A549 (cell line): ENCODE data around the gene PDZD2. TPM values are rescaled to one million over a fixed set of nuclear protein-coding genes. Genes with fewer than 3 reads are reported as not detected.
"Not testable (repeated sequence)": the region's sequence is repeated elsewhere in the genome, so short reads cannot be mapped to it uniquely, and the experiment has no call there.

Experiments
- ATAC-seq, 2 experiments: fragments of 200-7000 bp in 1 of 2; fragments of >200 bp in 1 of 2; cut with Nextera tagmentation in 1 of 2; cut with Tn5 transposase in 1 of 2; 3 replicates each; pipeline versions ENCODE4 v1.8.0 to v1.9.1; 2018 to 2020; ENCODE audit warnings: mild to moderate bottlenecking in 1 of 2, moderate library complexity in 1 of 2
- CTCF ChIA-PET: fragments of 300-600 bp; sonication (Branson Sonifier 250); formaldehyde crosslinking; extraction: SDS; loops from one replicate; lab custom pipeline; 2021; ENCODE audit warnings: antibody characterized with exemption, inconsistent platforms; lab: Yijun Ruan, JAX
- POLR2A ChIA-PET: fragments of 350-600 bp; formaldehyde crosslinking; extraction: SDS; loops from one replicate; lab custom pipeline; 2021; ENCODE audit warnings: antibody characterized with exemption, inconsistent platforms; lab: Yijun Ruan, JAX
- DNase-seq, 2 experiments: peaks; one replicate each; pipeline versions ENCODE4 v3.0.0 to v3.0.0-alpha.2; 2011 to 2016; ENCODE audit warnings: low read depth in 1 of 2, low spot score in 1 of 2
- FAIRE-seq: peaks from 2 replicates; lab custom pipeline; 2011; peaks lifted over from hg19 to GRCh38; lab: Jason Lieb, UNC
- H3K27ac ChIP-seq, 2 experiments: fragments of >200 bp; sonication (Bioruptor Twin); formaldehyde crosslinking; 3 replicates each; pipeline ENCODE4 v1.5.1; 2016 to 2017
- H3K4me1 ChIP-seq: fragments of >200 bp; sonication (Bioruptor Twin); formaldehyde crosslinking; 3 replicates; pipeline ENCODE4 v1.6.1; 2016
- H3K4me2 ChIP-seq: fragments of >200 bp; sonication (Bioruptor Twin); formaldehyde crosslinking; 3 replicates; pipeline ENCODE4 v1.6.1; 2016
- H3K4me3 ChIP-seq: fragments of >200 bp; sonication (Bioruptor Twin); formaldehyde crosslinking; 3 replicates; pipeline ENCODE4 v1.5.1; 2016
- H3K9me3 ChIP-seq: fragments of >200 bp; sonication (Bioruptor Twin); formaldehyde crosslinking; 3 replicates; pipeline ENCODE4 v1.6.1; 2016
- BHLHE40 ChIP-seq: IDR thresholded peaks from 2 replicates; pipeline ENCODE4 v1.6.1; 2012; ENCODE audit warnings: low read depth, low read length, inconsistent platforms
- EHF ChIP-seq: fragments of 250-450 bp; sonication (Bioruptor Pico); IDR thresholded peaks from 2 replicates; pipeline ENCODE4 v1.5.0; 2020; ENCODE audit warnings: mild to moderate bottlenecking
- EHMT2 ChIP-seq: fragments of 200-600 bp; sonication (generic); IDR thresholded peaks from 2 replicates; pipeline ENCODE4 v1.6.1; 2016; ENCODE audit warnings: antibody characterized with exemption, low read depth, mild to moderate bottlenecking, moderate library complexity
- ELK1 ChIP-seq: fragments of 150-350 bp; IDR thresholded peaks from 2 replicates; pipeline ENCODE4 v1.6.1; 2014; ENCODE audit warnings: low read depth, mild to moderate bottlenecking, low read length
- FOSL2 ChIP-seq, 2 experiments: fragments of 450-650 bp in 1 of 2; fragments of >200 bp in 1 of 2; sonication (Bioruptor Twin) in 1 of 2; formaldehyde crosslinking; IDR thresholded peaks; 2 replicates each; pipeline versions ENCODE4 v1.5.0 to v1.6.1; 2016 to 2020; ENCODE audit warnings: mild to moderate bottlenecking in 1 of 2, moderate library complexity in 1 of 2
- HDAC2 ChIP-seq: fragments of 200-600 bp; sonication (generic); IDR thresholded peaks from 2 replicates; pipeline ENCODE4 v1.6.1; 2016
- HOXB13 ChIP-seq: fragments of 250-450 bp; sonication (Bioruptor Pico); IDR thresholded peaks from 2 replicates; pipeline ENCODE4 v1.5.0; 2020; ENCODE audit warnings: low read depth, mild to moderate bottlenecking, moderate library complexity
- HOXB5 ChIP-seq: fragments of 250-450 bp; sonication (Bioruptor Pico); IDR thresholded peaks from 2 replicates; pipeline ENCODE4 v1.5.0; 2020; ENCODE audit warnings: mild to moderate bottlenecking, moderate library complexity
- JUN ChIP-seq, 2 experiments: fragments of >200 bp; sonication (Bioruptor Twin); formaldehyde crosslinking; IDR thresholded peaks; 2 replicates in 1 of 2; 3 replicates in 1 of 2; pipeline ENCODE4 v1.6.1; 2016 to 2017
- KDM5A ChIP-seq: fragments of 200-600 bp; sonication (generic); IDR thresholded peaks from 2 replicates; pipeline ENCODE4 v1.6.1; 2016; ENCODE audit warnings: antibody characterized with exemption, mild to moderate bottlenecking
- MAZ ChIP-seq: fragments of 150-350 bp; IDR thresholded peaks from 2 replicates; pipeline ENCODE4 v1.6.1; 2014; ENCODE audit warnings: antibody characterized with exemption, low read depth, low read length, borderline replicate concordance
- NFE2L2 ChIP-seq: fragments of 150-350 bp; conservative IDR thresholded peaks from 2 replicates; pipeline ENCODE4 v1.6.1; 2014; ENCODE audit warnings: low read length
- NPAS2 ChIP-seq: fragments of 250-450 bp; sonication (Bioruptor Pico); IDR thresholded peaks from 2 replicates; pipeline ENCODE4 v1.8.0; 2022; ENCODE audit warnings: mild to moderate bottlenecking, moderate library complexity, borderline replicate concordance
- NR3C1 ChIP-seq: fragments of >200 bp; sonication (Bioruptor Twin); formaldehyde crosslinking; IDR thresholded peaks from 3 replicates; pipeline ENCODE4 v1.6.1; 2017
- POLR2AphosphoS2 ChIP-seq: conservative IDR thresholded peaks from 2 replicates; pipeline ENCODE4 v1.6.1; 2012; ENCODE audit warnings: low read length, improper control_type of control experiment, inconsistent platforms
- RARB ChIP-seq: fragments of 250-450 bp; sonication (Bioruptor Pico); IDR thresholded peaks from 2 replicates; pipeline ENCODE4 v1.8.0; 2021; ENCODE audit warnings: mild to moderate bottlenecking, moderate library complexity
- RCOR1 ChIP-seq: fragments of 150-350 bp; IDR thresholded peaks from 2 replicates; pipeline ENCODE4 v1.6.1; 2014; ENCODE audit warnings: antibody characterized with exemption, low read length, low read depth
- SMC3 ChIP-seq: fragments of >200 bp; sonication (Bioruptor Twin); formaldehyde crosslinking; IDR thresholded peaks from 3 replicates; pipeline ENCODE4 v1.6.1; 2018; ENCODE audit warnings: inconsistent platforms
- SREBF2 ChIP-seq: fragments of 450-650 bp; IDR thresholded peaks from 2 replicates; pipeline ENCODE4 v1.6.1; 2014; ENCODE audit warnings: mild to moderate bottlenecking, moderate library complexity
- ZNF302 ChIP-seq: fragments of 250-450 bp; sonication (Bioruptor Pico); IDR thresholded peaks from 2 replicates; pipeline ENCODE4 v1.9.0; 2021; ENCODE audit warnings: inconsistent platforms, mild to moderate bottlenecking, moderate library complexity
- ZSCAN20 ChIP-seq: fragments of 250-450 bp; sonication (Bioruptor Pico); IDR thresholded peaks from 2 replicates; pipeline ENCODE4 v1.8.0; 2022; ENCODE audit warnings: mild to moderate bottlenecking, moderate library complexity
- WGBS: methylation state at CpG from one replicate; pipeline ENCODE4 v1.1.6; 2017; ENCODE audit errors: missing lambda C conversion rate; 5-methylcytosine and 5-hydroxymethylcytosine counted together
- polyA plus RNA-seq, 4 experiments: library from polyadenylated mRNA; depleted of rRNA in 3 of 4; stranded (reverse); fragments of >200 nt; fragmentation: RNase III in 1 of 4; extraction: RNeasy Plus Mini Kit Qiagen cat#74134 plus additional on column Dnase treatment in 1 of 4; gene quantifications; 2 replicates in 3 of 4; 3 replicates in 1 of 4; pipeline ENCODE4 v1.2.3, GENCODE V29; 2011 to 2017
- TF ChIP-seq, protein P1 (sequence below): fragments of >200 bp; sonication (Bioruptor Twin); formaldehyde crosslinking; IDR thresholded peaks from 3 replicates; pipeline ENCODE4 v1.5.1; 2016
- TF ChIP-seq, protein P2 (sequence below): IDR thresholded peaks from 2 replicates; pipeline ENCODE4 v1.6.1; 2012

Gene PDZD2
- polyA plus RNA-seq, 2 of the 4 experiments (the other 2 are of a cell fraction): 0.06 to 0.09 TPM

GRCh38 chr5:31759925-31760324, 121.0 kb downstream of the PDZD2 start:
- FAIRE-seq: no peak
- no peak for ATAC-seq
- no peak overlapping the region for H3K4me3 ChIP-seq
- POLR2A ChIA-PET: no interaction called here
- no peak overlapping the region for H3K27ac ChIP-seq
- no peak for DNase-seq
- H3K4me1 ChIP-seq: no peaks in the 10 kb centered on the region
- TF ChIP-seq, protein P1, sequence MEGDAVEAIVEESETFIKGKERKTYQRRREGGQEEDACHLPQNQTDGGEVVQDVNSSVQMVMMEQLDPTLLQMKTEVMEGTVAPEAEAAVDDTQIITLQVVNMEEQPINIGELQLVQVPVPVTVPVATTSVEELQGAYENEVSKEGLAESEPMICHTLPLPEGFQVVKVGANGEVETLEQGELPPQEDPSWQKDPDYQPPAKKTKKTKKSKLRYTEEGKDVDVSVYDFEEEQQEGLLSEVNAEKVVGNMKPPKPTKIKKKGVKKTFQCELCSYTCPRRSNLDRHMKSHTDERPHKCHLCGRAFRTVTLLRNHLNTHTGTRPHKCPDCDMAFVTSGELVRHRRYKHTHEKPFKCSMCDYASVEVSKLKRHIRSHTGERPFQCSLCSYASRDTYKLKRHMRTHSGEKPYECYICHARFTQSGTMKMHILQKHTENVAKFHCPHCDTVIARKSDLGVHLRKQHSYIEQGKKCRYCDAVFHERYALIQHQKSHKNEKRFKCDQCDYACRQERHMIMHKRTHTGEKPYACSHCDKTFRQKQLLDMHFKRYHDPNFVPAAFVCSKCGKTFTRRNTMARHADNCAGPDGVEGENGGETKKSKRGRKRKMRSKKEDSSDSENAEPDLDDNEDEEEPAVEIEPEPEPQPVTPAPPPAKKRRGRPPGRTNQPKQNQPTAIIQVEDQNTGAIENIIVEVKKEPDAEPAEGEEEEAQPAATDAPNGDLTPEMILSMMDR: no peak
- no peak for TF ChIP-seq KDM5A
- no peak for TF ChIP-seq SREBF2
- WGBS: 33% methylated on average over 2 of the region's 2 CpGs
- no peaks in the 10 kb centered on the region for H3K9me3 ChIP-seq
- CTCF ChIA-PET: interaction anchor here (0.7 to 1.5 kb wide), 2 partner anchors 121 to 1540 kb away, joined by 3 to 5 read pairs; no protein-coding TSS in a partner anchor
- no peak overlapping the region for H3K4me2 ChIP-seq

DNA sequence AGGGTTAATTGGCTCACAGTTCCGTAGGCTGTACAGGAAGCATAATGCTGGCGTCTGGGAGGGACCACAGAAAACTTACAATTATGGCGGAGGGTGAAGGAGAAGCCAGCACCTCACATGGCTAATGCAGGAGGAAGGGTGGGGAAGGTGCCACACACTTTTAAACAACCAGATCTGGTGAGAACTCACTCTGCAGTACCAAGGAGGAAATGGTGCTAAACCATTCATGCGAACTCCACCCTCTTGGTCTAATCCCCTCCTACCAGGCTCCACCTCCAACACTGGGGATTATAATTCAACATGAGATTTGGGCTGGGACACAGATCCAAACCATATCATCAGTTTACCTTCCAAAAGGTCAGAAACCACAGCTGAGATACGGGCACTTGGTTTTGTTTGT, 122.9 kb downstream of the PDZD2 start:
- no peak for TF ChIP-seq RCOR1
- TF ChIP-seq SREBF2: no peak
- TF ChIP-seq HOXB13 (CRISPR knock-in tag): no peak
- TF ChIP-seq SMC3: no peak
- TF ChIP-seq, protein P2, sequence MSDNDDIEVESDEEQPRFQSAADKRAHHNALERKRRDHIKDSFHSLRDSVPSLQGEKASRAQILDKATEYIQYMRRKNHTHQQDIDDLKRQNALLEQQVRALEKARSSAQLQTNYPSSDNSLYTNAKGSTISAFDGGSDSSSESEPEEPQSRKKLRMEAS: no peak
- TF ChIP-seq HDAC2: no peak
- no peak for TF ChIP-seq BHLHE40
- TF ChIP-seq HOXB5 (CRISPR knock-in tag): no peak
- no peak for TF ChIP-seq EHMT2
- TF ChIP-seq, protein P1: no peak
- TF ChIP-seq NR3C1: no peak
- no peak for TF ChIP-seq RARB (CRISPR knock-in tag)
- TF ChIP-seq FOSL2 (IDR thresholded peaks at IDR 0.05): no peak
- no peak for TF ChIP-seq FOSL2 (CRISPR knock-in tag; IDR thresholded peaks at IDR 0.05)
- TF ChIP-seq NPAS2 (CRISPR knock-in tag): no peak
- TF ChIP-seq ELK1: no peak
- no peak for TF ChIP-seq MAZ
- Histone ChIP-seq H3K9me3 (no peaks in the 10 kb centered on the region), H3K4me3 (no peak overlapping the region), H3K4me1 (no peaks in the 10 kb centered on the region), H3K27ac (no peak overlapping the region), H3K4me2 (no peak overlapping the region)
- FAIRE-seq: no peak
- ATAC-seq: no peak
- no peak for DNase-seq
- 37% methylated on average over 5 of the region's 5 CpGs for WGBS
- POLR2A ChIA-PET: no interaction called here
- CTCF ChIA-PET: no interaction called here

DNA sequence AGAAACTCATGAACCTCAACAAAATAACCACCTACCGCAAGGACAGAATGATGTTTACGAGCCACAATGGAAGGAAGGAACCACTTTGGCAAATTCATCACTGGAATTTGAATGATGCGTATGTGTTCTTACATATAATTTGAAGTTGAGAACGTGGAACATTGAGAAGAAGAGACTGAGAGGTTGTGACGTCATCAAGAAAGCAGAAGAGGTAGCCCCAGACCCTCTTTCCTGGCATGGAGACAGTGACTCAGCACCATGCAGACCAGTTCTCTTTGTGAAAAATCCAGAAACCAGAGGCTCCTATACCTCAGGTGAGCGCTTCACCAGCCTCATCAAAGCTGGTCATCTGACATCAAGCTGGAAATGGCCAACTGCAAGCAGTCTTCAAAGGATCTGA, 124.5 kb downstream of the PDZD2 start:
- DNase-seq (no peak), FAIRE-seq (no peak), ATAC-seq (no peak)
- TF ChIP-seq NFE2L2: no peak
- TF ChIP-seq ZNF302 (CRISPR knock-in tag): no peak
- TF ChIP-seq EHF (CRISPR knock-in tag): no peak
- no peak for TF ChIP-seq JUN (IDR thresholded peaks at IDR 0.05)
- TF ChIP-seq ZSCAN20 (CRISPR knock-in tag): no peak
- TF ChIP-seq SMC3: no peak
- TF ChIP-seq, protein P1: no peak
- TF ChIP-seq NR3C1: no peak
- TF ChIP-seq POLR2AphosphoS2: no peak
- Histone ChIP-seq H3K4me2 (no peak overlapping the region), H3K4me3 (no peak overlapping the region), H3K9me3 (no peaks in the 10 kb centered on the region), H3K27ac (no peak overlapping the region), H3K4me1 (no peaks in the 10 kb centered on the region)
- ChIA-PET CTCF (interaction anchor here (0.7 to 1.0 kb wide), 3 partner anchors 8 to 79 kb away, joined by 3 read pairs; no protein-coding TSS in a partner anchor), POLR2A (no interaction called here)
- 55% methylated on average over 6 of the region's 6 CpGs for WGBS

GRCh38 chr5:31764687-31765086, 125.8 kb downstream of the PDZD2 start:
- H3K4me3 ChIP-seq, FAIRE-seq, ATAC-seq, DNase-seq, POLR2A ChIA-PET, H3K4me2 ChIP-seq, H3K27ac ChIP-seq, H3K9me3 ChIP-seq, H3K4me1 ChIP-seq: not testable (repeated sequence)
- 32% methylated on average over 14 of the region's 14 CpGs for WGBS
- CTCF ChIA-PET: interaction anchor here (1.0 kb wide), 1 partner anchor 8 kb away, joined by 3 read pairs; no protein-coding TSS in a partner anchor
